A549 (cell line): ENCODE results near the gene AEBP1.

Experiments used
- BHLHE40 ChIP-seq: IDR thresholded peaks from 2 replicates; pipeline ENCODE4 v1.6.1; 2012; ENCODE audit warnings: low read depth, low read length, inconsistent platforms
- CBX2 ChIP-seq: fragments of 200-600 bp; sonication (generic); IDR thresholded peaks from 2 replicates; pipeline ENCODE4 v1.6.1; 2016; ENCODE audit warnings: low read depth, mild to moderate bottlenecking, borderline replicate concordance
- CTCF ChIP-seq: fragments of >200 bp; sonication (Bioruptor Twin); formaldehyde crosslinking; IDR thresholded peaks from 3 replicates; pipeline ENCODE4 v1.5.1; 2016
- EP300 ChIP-seq, 2 experiments: fragments of >200 bp; sonication (Bioruptor Twin); formaldehyde crosslinking; IDR thresholded peaks; 2 replicates in 1 of 2; 3 replicates in 1 of 2; pipeline ENCODE4 v1.6.1; 2016 to 2017
- ESRRA ChIP-seq: fragments of 150-350 bp; IDR thresholded peaks from 2 replicates; pipeline ENCODE4 v1.6.1; 2014; ENCODE audit warnings: mild to moderate bottlenecking, low read length, borderline replicate concordance
- KDM1A ChIP-seq: fragments of 200-600 bp; sonication (generic); IDR thresholded peaks from 2 replicates; pipeline ENCODE4 v1.6.1; 2016; ENCODE audit warnings: low read depth, mild to moderate bottlenecking
- MAX ChIP-seq: IDR thresholded peaks from 2 replicates; pipeline ENCODE4 v1.6.1; 2012

- no peak for TF ChIP-seq CTCF
- TF ChIP-seq ESRRA, result no peak
- TF ChIP-seq EP300 (IDR thresholded peaks at IDR 0.05), result no peak
- TF ChIP-seq CBX2, result no peak
- TF ChIP-seq MAX, result no peak
- no peak for TF ChIP-seq BHLHE40
- no peak for TF ChIP-seq KDM1A
Measured at GRCh38 chr7:44063547-44063893, 40.6 kb upstream of the AEBP1 start.
